ENCODE measurements around the gene ZNF580.
A peak's percentile ranks its signal among the peaks of the same experiment; 100 is the strongest.

The ZNF580 gene

DNA sequence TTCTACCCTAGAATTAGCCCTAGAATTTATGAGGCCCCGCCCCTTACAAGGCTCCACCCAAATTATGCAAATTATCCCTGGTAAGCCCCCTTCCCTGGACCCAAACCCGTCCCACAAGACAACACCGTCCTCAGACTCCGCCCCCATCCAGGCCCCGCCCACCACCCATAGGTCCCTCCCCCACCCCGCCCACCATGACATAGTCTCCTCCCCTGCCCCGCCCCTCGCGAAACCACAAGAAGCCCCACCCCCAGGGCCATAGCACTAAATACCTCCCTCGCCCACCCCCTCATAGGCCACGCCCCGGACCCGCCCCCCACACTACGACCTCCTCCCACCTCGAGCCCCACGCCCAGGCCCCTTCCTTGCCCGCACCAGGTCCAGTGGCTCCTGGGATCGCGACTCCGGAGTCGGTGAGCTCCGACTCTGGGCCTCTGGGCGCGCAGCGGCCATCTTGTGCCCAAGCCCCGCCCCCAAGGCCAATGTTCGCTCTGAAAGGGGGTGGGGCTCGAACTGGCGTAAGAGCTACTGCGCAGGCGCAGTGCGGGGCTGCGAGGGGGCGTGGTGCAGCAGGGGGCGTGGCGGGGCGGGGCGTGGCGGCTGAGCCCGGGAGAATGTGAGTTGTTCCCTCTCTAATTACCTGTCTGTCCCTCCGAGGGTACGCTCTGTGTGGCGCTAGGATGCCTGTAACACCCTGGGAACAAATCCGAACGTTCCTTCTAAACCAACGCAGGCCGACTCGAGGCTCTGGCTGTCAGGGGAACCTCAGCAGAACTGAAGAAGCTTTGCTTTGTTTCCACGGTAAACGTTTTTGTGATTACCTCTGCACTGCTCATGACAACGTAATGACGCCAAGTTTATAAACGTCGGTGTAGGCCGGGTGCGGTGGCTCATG lies 16.4 kb upstream of the ZNF580 start, which contains the start of gene ZNF784:
ZNF784 (minus strand) TSS at position 458 of the 895 bp plus-strand sequence; CDS start at position 453, 5 bp downstream.
- peak; percentile 98 for DNase-seq

DNA sequence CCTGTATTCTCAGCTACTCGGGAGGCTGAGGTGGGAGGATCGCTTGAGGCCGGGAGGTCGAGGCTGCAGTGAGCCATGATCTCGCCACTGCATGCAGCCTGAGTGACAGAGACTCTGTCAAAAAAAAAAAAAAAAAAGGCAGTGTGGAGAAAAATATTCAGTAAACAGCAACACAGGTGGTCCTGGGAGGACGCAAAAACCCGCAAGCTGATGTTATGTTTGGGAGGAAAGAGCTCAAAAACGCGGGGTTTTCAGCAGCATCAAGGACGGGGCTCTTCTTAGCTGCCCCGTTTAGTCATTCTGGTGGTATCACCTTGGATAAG lies 15.8 kb upstream of the ZNF580 start:
- DNase-seq, result no peak

DNA sequence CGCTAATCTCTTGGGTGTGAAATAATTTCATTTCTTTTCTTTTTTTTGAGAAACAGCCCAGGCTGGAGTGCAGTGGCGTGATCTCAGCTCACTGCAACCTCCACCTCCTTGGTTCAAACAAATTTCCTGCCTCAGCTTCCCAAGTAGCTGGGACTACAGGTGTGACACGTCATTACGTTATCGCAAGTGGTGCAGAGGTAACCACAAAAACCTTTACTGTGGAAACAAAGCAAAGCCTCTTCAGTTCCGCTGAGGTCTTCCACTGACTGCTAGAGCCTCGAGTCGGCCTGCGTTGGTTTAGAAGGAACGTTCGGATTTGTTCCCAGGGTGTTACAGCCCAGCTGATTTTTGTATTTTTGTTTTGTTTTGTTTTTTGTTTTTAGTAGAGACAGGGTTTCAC lies 14.5 kb upstream of the ZNF580 start:
- no peak for DNase-seq

DNA sequence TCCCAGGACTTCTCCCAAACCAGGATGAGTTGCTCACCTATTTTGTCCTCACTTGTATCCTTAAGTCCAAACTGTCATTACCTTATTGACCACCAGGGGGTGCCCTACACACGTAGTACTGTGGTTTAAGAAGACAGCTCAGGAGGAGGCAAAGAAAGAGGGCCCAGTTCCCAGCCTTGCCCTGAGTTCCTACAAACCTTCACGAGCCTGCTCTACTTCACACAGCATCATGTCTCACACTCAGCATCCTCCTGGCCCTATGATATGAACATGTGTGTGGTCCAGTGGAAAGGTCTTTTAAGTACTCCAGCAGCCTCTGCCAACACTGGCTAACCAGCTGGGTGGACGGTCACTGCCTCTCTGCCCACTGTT lies 8.4 kb upstream of the ZNF580 start:
- DNase-seq, result peak; percentile 95

DNA sequence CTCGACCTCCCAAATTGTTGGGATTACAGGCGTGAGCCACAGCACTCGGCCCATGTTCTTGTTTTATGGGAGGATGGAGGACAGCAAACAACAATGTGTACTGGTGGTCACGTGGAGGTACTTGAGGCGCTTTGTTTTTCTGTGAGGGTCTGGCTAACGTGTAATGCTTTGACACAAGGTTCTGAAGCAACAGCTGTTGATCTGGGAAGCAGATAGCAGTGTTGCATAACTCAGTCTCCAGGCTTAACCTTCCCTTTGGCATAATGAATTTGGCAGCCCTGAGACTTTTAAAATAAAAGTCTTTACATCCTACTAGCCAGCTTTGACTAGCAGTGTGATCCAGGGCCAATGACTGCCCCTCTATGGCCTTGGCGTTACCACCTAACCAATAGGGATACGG lies 6.9 kb upstream of the ZNF580 start:
- no peak for DNase-seq

DNA sequence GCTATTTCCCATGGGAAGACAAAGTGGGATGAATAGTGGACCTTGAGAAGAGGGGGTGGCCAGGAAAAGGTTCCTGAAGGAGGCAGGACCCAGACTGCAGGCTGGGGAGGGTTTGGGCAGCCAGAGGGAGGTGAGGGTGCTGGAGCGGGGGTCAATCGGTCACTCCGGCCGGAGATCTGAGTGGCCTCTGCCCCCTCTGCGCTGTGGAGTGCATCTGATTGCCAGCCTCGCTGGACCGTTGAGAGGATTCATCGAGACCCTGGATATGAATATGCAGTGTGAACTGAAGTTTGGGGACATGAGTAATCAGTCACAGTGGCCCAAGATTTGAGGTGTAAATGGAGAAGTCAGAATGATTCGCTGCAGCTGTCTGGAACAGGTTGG lies 5.5 kb upstream of the ZNF580 start:
- no peak for DNase-seq

DNA sequence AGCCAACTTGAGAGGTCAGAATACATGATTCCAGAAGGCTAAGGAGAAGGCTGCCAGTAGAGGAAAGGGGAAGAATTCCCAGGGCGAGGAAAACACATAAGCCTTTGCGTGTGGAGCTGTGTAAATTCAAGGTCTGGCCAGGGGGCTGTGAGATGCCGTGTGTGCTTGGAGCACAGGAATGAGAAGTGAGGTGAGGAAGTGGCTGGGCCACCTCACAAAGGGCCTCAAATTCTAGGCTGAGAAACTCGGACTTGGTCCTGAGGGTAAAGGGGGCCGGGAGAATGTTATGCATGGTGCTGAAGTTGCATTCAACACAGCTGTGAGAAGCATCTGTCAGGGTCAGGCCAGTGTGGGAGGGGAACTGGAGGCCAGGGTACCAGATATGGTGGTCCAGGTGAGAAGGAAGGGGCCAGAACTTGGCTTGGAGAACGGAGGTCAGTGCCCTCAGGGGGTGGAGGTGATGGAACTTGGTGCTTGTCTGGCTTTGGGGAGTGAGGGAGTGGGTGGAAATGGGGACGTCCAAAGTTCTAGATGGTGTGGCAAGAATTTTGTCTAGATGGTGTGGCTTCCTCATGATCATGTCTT lies 4.9 kb upstream of the ZNF580 start:
- DNase-seq, result no peak

DNA sequence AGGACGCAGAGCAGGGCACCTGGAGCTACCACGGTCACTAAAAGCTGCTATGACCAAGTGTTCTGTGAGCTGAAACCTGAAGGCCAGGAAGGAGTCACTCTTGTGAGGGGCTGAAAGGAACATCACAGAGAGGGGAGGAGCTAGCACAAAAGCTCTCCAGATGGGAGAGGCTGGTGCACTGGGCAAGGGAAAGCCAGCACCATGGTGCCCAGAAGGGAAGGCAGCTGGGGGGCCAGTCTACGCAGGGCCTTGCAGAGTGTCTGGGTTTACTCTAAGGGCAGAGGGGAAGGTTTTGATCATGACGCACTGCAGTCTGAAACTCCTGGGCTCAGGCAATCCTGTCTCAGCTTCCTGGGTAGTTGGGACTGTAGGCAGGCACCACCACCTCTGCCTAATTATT lies 4.1 kb upstream of the ZNF580 start:
- no peak for DNase-seq

DNA sequence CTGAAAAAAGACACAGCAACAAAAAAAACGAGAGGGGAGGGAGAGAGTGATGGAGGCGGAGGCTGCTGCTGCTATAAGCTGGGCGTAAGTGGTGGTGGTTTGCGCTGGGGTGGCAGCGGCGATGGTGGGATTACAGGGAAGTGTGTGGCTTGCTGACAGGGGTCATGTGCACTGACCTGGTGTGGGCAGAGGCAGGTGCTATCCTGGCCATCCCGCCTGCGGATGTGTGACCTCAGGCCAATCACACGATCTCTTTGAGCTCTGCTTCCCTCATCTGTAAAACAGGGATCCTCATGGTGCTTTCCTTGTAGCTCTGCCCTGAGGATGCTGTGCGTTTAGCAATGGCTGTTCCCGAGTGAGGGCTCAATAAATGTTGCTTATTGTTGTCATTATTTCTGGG lies 3.3 kb upstream of the ZNF580 start:
- DNase-seq, result no peak

DNA sequence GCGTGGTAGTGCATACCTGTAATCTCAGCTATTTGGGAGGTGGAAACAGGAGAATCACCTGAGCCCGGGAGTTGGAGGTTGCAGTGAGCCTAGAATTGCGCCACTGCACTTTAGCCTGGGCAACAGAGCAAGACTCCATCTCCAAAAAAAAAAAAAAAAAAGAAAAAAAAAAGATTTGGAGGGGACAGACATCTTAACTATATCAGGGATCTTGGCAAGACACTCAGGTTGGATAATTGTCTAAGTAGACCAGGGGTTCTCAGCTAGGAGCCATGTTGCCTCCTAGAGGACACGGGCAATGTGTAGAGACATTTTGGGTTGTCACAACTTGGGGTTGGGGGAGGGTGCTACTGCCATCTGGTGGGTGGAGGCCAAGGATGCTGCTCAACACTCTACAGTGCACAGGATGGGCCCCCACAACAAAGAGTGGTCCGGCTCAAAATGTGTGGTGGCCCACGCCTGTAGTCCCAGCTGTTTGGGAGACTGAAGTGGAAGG lies 1.9 kb upstream of the ZNF580 start:
- no peak for DNase-seq

DNA sequence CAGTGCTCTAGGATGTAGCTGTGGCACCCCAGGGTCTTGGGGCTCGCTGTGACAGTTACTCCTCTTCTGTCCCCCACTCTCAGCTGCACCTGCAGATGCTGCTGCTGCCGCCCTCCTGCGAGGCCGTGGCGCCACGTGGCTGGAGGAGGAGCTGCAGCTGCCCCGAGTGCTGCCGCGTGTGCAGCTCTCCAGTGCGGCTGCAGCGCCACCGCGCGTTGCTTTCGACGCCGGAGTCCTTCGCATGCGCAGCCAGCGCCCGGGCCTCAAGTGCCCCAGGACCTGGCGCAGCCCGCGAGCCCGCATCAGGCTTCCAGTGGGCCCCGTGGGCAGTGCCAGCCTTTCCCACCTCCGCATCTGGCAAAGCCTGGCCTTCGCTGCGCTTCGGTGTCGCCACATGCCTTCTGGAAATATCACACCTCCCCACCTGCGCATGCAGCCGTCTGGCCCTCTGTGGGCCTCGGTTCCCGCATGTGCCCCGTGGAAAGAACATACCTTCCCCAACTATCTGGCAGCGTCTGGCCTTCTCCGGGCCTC lies 692 bp upstream of the ZNF580 start:
- DNase-seq, result peak; percentile 58

DNA sequence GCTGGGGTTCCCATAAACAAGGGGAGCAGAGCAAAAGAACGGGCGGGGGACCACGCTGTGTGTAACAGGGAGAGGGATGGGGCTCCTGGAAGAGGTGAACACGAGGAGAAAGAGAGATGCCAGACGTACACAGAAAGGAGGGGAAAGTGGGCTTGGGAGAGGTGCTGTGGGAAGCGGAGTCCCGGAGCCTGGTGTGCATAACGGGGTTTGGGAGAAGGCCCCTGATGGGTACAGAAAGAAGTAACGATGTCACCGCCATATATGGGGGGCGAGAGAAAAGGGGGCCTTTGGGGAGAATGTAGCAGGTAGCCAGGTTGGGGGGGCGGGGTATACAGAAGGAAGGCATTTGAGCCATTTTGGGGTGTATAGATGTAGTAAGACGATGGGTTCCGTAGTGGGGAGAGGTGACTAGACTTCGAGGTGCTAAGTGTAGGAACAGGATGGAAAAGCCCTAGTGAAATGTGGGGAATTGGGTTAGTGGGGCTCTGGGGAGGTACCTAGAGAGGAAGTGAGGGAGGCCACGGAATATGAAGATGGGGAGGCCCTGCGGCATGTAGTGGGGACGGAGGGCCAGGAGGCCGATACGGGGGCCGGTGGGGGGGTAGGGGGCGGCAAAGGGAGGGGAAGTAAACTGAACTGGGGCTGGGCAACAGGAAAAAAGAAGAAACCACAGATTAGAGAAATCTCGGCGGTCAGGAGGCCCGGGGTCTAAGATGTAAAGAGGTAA lies 787 bp downstream of the ZNF580 start:
- no peak for DNase-seq

DNA sequence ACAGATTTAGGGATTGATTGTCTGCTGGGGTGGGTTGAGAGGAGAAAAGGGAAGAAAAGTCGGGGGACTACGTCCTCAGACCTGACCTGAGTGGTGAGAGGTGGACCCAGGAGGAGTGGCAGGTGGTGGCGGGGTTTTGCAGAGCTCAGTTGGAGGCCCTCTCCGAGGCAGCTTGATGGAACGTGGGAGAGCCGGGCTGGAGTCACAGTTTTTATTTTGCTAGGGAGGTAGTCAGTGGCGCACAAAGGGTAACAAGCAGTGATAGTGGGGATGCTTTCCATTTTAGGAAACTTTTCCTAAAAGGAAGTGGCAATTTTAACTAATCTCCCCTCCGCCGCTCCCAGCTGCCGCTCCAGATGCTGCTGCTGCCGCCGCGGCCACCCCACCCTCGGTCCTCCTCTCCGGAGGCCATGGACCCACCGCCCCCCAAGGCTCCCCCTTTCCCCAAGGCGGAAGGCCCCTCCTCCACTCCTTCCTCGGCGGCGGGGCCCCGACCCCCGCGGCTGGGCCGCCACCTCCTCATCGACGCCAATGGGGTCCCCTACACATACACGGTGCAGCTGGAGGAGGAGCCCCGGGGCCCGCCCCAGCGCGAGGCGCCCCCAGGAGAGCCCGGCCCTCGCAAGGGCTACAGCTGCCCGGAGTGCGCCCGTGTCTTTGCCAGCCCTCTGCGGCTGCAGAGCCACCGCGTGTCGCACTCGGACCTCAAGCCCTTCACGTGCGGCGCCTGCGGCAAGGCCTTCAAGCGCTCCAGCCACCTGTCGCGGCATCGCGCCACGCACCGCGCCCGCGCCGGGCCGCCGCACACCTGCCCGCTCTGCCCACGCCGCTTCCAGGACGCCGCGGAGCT lies 1.6 kb downstream of the ZNF580 start:
- no peak for DNase-seq

DNA sequence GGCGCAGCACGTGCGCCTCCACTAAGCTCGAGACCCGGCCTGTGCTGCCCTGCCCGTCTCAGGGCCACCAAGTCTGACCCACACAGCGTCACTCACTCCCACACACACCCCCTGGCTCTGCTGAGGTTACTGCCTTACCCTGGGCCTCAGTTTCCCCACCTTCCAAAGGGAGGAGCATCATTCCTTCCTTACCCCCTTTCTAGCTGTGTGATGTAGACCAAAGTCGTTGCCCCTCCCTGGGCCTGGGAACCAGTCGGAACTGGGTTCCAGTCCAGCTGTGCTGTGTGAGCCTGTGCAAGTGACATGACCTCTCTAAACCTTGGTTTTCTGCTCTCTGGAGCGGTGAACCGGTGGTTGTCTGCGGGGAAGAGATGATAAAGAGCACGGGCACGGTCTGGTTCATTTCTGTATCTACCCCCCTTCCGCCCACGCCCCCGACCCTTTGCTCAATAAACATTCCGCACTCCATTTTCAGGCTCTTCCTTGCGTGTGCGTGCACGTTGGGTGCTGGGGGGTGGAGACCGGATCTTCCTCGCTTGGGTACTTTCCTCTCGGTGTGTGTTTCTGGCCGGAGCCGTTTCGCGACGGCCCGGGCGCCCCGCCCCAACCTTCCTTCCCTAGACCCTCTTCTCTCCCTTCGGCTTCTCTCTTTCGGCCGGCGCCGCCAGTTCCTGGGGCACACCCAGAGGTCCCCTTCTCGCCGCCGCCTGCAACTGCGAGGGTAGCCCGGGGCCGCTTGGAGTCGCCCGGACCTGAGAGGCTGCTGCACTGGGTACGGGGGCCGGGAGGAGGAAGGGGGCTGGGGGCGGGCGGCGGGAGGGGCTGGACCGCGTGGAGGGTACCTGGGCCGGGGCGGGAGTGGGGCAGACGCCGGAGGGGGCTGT lies 2.4 kb downstream of the ZNF580 start, which contains the start of gene ZNF581:
ZNF581 (plus strand) TSS at position 647 of the 884 bp plus-strand sequence. CDS start 923 bp downstream, outside the sequence.
- DNase-seq, result peak; percentile 57

DNA sequence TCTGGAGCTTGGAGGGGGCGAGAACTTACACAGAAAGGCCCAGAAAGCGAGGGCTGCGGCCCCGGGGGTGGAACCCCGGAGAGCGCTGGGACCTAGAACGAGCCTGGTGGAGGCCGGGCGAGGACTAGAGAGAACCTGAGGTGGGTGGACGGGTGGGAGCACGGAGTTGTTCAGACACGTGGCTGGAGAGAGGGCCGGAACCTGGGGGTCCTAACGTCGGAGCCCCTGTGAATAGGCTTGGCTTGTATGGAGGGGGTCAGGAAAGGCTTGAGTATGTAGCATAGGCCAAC lies 3.0 kb downstream of the ZNF580 start:
- DNase-seq, result no peak

DNA sequence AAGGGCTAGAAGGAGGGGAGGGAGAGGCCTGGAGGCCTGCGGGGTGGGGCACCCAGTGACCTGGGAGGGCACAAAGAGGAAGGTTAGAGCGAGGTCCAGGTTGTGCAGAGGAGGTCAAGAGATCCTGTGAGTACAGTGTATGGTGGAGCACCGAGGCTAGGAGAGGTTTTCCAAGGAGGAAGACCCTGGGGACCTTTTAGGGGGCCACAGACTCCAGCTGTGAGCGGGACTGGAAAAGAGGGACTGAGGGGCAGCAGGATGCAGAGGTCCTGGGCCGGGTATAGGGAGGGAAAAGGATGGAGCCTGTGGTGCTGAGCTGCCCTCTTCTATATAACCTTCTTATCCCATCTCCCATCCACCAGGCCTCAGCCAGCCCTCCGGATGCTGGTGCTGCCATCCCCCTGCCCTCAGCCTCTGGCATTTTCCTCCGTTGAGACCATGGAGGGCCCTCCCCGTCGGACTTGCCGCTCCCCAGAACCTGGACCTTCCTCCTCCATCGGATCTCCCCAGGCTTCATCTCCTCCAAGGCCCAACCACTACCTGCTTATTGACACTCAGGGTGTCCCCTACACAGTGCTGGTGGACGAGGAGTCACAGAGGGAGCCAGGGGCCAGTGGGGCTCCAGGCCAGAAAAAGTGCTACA lies 3.5 kb downstream of the ZNF580 start:
- no peak for DNase-seq

DNA sequence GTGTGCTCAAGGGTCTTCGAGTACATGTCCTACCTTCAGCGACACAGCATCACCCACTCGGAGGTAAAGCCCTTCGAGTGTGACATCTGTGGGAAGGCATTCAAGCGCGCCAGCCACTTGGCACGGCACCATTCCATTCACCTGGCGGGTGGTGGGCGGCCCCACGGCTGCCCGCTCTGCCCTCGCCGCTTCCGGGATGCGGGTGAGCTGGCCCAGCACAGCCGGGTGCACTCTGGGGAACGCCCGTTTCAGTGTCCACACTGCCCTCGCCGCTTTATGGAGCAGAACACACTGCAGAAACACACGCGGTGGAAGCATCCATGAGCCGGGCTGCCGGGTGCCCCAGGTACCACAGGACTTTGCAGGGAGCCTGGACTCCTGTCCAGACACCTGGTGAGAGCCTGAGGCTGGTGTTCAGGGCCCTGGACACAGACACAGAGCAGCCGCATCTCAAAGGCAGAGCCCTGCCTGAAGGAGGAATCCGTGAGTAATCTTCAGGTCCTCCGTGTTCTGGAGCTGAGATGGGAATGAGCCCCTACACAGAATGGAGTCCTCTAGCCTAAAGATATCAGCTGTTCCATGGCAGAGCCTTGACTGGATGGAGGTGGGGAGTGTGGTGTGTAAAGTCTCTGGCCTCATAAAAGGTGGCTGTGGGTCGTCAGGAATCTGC lies 4.2 kb downstream of the ZNF580 start:
- DNase-seq, result no peak

DNA sequence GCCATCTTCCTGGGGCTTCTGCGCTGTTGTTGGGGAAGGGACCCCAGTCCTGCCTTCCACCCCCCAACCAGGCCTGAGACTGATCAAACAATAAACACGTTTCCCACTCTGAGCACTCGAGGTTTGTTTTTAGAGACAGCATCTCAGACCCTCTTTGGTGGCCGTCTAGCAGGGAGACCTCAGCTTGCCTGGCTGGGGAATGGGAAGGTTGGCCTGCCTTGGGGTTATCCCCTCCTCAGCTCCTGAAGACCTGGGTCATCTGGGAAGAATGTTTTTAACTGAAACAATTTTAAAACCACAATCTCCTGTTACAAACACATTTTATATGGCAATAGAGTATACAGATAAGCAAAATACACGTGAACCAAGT lies 4.7 kb downstream of the ZNF580 start:
- DNase-seq, result no peak

DNA sequence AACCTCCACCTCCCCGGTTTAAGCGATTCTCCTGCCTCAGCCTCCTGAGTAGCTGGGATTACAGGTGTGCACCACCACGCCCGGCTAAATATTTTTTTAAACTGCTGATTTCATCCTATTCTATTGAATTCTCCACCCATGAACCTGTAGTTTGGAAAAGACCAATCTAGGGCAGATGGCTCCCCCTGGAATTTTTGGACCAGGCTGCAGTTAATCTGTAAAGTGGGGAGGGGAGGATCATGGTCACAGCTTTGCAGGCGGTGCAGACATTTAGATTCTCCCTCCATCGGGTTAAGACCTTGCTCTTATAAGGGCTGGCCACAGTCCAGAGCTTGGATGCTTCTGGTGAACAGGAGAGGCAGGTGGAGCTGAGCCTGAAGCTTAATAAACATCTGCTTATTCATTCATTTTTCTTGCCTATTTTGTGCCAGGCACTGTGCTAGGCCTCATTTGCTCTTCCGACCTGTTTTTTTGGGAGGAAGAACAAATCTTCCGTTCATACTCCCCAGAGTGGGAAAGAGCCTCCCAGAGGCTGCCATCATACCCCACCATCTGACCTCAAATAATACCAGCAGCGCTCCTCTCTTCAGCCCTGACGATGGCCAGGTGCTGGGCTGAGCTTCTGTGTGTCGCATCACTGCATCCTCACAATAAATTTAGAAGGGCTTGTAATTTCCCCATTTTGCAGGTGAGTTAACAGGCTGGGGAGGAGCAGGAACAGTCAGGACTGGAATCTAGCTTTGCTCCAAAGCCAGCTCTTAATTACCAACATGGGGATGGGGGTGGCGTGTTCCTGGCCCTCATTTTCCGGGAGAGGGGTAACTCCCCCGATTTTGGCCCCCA lies 6.3 kb downstream of the ZNF580 start:
- DNase-seq, result no peak

Data from NCI-H1436 (cell line).